GM12878 (cell line): ENCODE results near the gene BSN. TPM values are rescaled to one million over a fixed set of nuclear protein-coding genes. Genes with fewer than 3 reads are reported as not detected.

Experiments used
- ATAC-seq: fragments of 200-7000 bp; cut with Tn5 transposase; 3 replicates; pipeline ENCODE4 v1.9.1; 2020; ENCODE audit warnings: mild to moderate bottlenecking, moderate library complexity
- BruUV-seq: library from RNA; stranded (reverse); fragments of 400-500 nt; replicated peaks from 2 replicates; lab custom pipeline; 2021; lab: Mats Ljungman, UMichigan
- CTCF ChIA-PET: fragments of 300-600 bp; sonication (Branson Sonifier 250); formaldehyde crosslinking; extraction: SDS; loops from one replicate; lab custom pipeline; 2021; ENCODE audit warnings: inconsistent platforms; lab: Yijun Ruan, JAX
- POLR2A ChIA-PET: fragments of 350-600 bp; formaldehyde crosslinking; extraction: SDS; loops from one replicate; lab custom pipeline; 2021; ENCODE audit warnings: inconsistent platforms; lab: Charles Lee
- RAD21 ChIA-PET: fragments of 300-600 bp; sonication (Branson Sonifier 250); formaldehyde crosslinking; loops from one replicate; lab custom pipeline; 2023; ENCODE audit warnings: antibody characterized with exemption; ENCODE audit not compliant: unreplicated experiment; lab: Charles Lee
- SMC1A ChIA-PET: fragments of 300-600 bp; sonication (Branson Sonifier 250); formaldehyde crosslinking; loops from one replicate; lab custom pipeline; 2023; ENCODE audit not compliant: unreplicated experiment, uncharacterized antibody; lab: Charles Lee
- DNase-seq: peaks from one replicate; pipeline ENCODE4 v3.0.0-alpha.2; 2011; ENCODE audit warnings: low read depth, low spot score
- FAIRE-seq: peaks from 3 replicates; lab custom pipeline; 2011; peaks lifted over from hg19 to GRCh38; lab: Jason Lieb, UNC
- H2AFZ ChIP-seq: 2 replicates; pipeline ENCODE4 v1.6.0; 2011; ENCODE audit warnings: low read depth, low read length, control low read depth; ENCODE audit not compliant: control insufficient read depth
- H3K27ac ChIP-seq: 2 replicates; pipeline ENCODE4 v1.5.1; 2011; ENCODE audit warnings: control low read depth; ENCODE audit not compliant: control insufficient read depth, insufficient read depth
- H3K27me3 ChIP-seq, 2 experiments: replicated peaks in 1 of 2; 2 replicates each; pipeline versions ENCODE4 v1.6.0 to v1.6.1; 2011; ENCODE audit warnings: low read length in 1 of 2; ENCODE audit not compliant: control insufficient read depth in 2 of 2, insufficient read depth in 2 of 2
- H3K36me3 ChIP-seq, 2 experiments: 2 replicates each; pipeline ENCODE4 v1.5.1; 2011; ENCODE audit warnings: low read length in 1 of 2; ENCODE audit not compliant: control insufficient read depth in 2 of 2, insufficient read depth in 2 of 2
- H3K4me1 ChIP-seq: 2 replicates; pipeline ENCODE4 v1.6.1; 2011; ENCODE audit warnings: mild to moderate bottlenecking, low read length, moderate library complexity, mixed read lengths; ENCODE audit not compliant: control insufficient read depth, insufficient read depth
- H3K4me2 ChIP-seq: 2 replicates; pipeline ENCODE4 v1.6.0; 2011; ENCODE audit warnings: control low read depth; ENCODE audit not compliant: control insufficient read depth, insufficient read depth
- H3K4me3 ChIP-seq: fragments of 200-600 bp; sonication (generic); 2 replicates; pipeline ENCODE4 v1.5.1; 2016
- H3K79me2 ChIP-seq: 2 replicates; pipeline ENCODE4 v1.6.0; 2011; ENCODE audit warnings: low read length; ENCODE audit not compliant: control insufficient read depth, insufficient read depth
- H3K9ac ChIP-seq: 2 replicates; pipeline ENCODE4 v1.8.0; 2011; ENCODE audit warnings: low read length, control low read depth, mixed read lengths; ENCODE audit not compliant: control insufficient read depth, insufficient read depth
- H3K9me3 ChIP-seq: replicated peaks from 3 replicates; pipeline ENCODE4 v1.5.1; 2011; ENCODE audit warnings: mild to moderate bottlenecking, low read length; ENCODE audit not compliant: control insufficient read depth, insufficient read depth
- H4K20me1 ChIP-seq: 2 replicates; pipeline ENCODE4 v1.6.0; 2011; ENCODE audit not compliant: control insufficient read depth, insufficient read depth
- LARP7 ChIP-seq: fragments of 450-650 bp; IDR thresholded peaks from 2 replicates; pipeline ENCODE4 v1.6.1; 2017; ENCODE audit warnings: mild to moderate bottlenecking
- MEF2B ChIP-seq: fragments of 450-650 bp; IDR thresholded peaks from 2 replicates; pipeline ENCODE4 v1.6.1; 2018; ENCODE audit warnings: mild to moderate bottlenecking, moderate library complexity; ENCODE audit not compliant: partially characterized antibody, poor library complexity, severe bottlenecking
- MTA2 ChIP-seq: fragments of 450-650 bp; IDR thresholded peaks from 2 replicates; pipeline ENCODE4 v1.6.1; 2016; ENCODE audit warnings: low read depth, mild to moderate bottlenecking, moderate library complexity
- PAX5 ChIP-seq: IDR thresholded peaks from 2 replicates; pipeline ENCODE4 v1.6.1; 2011; ENCODE audit warnings: low read depth, low read length, borderline replicate concordance
- RCOR1 ChIP-seq: conservative IDR thresholded peaks from 2 replicates; pipeline ENCODE4 v1.6.1; 2012; ENCODE audit warnings: low read depth, low read length, improper control_type of control experiment
- SP1 ChIP-seq: IDR thresholded peaks from one replicate; pipeline ENCODE4 v1.6.1; 2011; ENCODE audit warnings: low read depth, low read length
- SUZ12 ChIP-seq: fragments of 200-600 bp; sonication (generic); IDR thresholded peaks from one replicate; pipeline ENCODE4 v1.6.1; 2018; ENCODE audit warnings: antibody characterized with exemption, mild to moderate bottlenecking; ENCODE audit not compliant: unreplicated experiment
- USF1 ChIP-seq: IDR thresholded peaks from 2 replicates; pipeline ENCODE4 v1.6.1; 2011; ENCODE audit warnings: borderline replicate concordance, low read depth, mild to moderate bottlenecking, moderate library complexity, mixed read lengths, low read length; ENCODE audit not compliant: insufficient read depth; ENCODE audit errors: extremely low read length
- ZZZ3 ChIP-seq: IDR thresholded peaks from 2 replicates; pipeline ENCODE4 v1.6.1; 2011; ENCODE audit warnings: low read depth; ENCODE audit not compliant: control insufficient read depth, insufficient read length
- WGBS: methylation state at CpG from one replicate; pipeline ENCODE4 v1.1.6; 2016; ENCODE audit warnings: low lambda C conversion rate; ENCODE audit not compliant: insufficient replicate concordance, insufficient coverage; ENCODE audit errors: missing lambda C conversion rate; 5-methylcytosine and 5-hydroxymethylcytosine counted together
- in situ Hi-C: fragments of 300-500 bp; cut with MboI; formaldehyde crosslinking; loops from 9 replicates; pipeline ENCODE4 v1.14.3; 2018; ENCODE audit warnings: mixed read lengths
- intact Hi-C: fragments of 100-400 bp; cut with micrococcal nuclease; formaldehyde crosslinking; loops from one replicate; pipeline ENCODE4 v1.14.2; 2022; ENCODE audit not compliant: unreplicated experiment
- polyA plus RNA-seq, 11 experiments: library from polyadenylated mRNA; depleted of rRNA in 4 of 11; unstranded in 6 of 11; stranded (reverse) in 5 of 11; fragments of >200 nt; fragmentation: Nextera tagmentation in 4 of 11; fragmentation: Illumina TruSeq in 1 of 11; extraction: Ambion mirVana in 4 of 11; extraction: Trizol in 1 of 11; gene quantifications; 1 replicate in 1 of 11; 2 replicates in 10 of 11; pipeline versions ENCODE4 v1.2.1 to v1.2.3, GENCODE V29; 2011 to 2016; ENCODE audit warnings: inconsistent platforms in 2 of 11, missing spikeins in 2 of 11, low read depth in 1 of 11
- total RNA-seq, 4 experiments: library from RNA; depleted of rRNA in 3 of 4; stranded (reverse); fragments of >200 nt in 3 of 4; fragmentation: Illumina TruSeq in 1 of 4; extraction: Trizol in 1 of 4; gene quantifications; 2 replicates each; pipeline versions ENCODE4 v1.2.1 to v1.2.3, GENCODE V29; 2013 to 2021
- TF ChIP-seq, protein P1 (sequence below), 3 experiments: IDR thresholded peaks in 2 of 3; conservative IDR thresholded peaks in 1 of 3; 2 replicates each; pipeline ENCODE4 v1.5.1; 2011; ENCODE audit warnings: low read depth in 3 of 3, low read length in 3 of 3, mild to moderate bottlenecking in 3 of 3, control low read depth in 2 of 3, moderate library complexity in 2 of 3, inconsistent platforms in 1 of 3, mixed read lengths in 1 of 3; ENCODE audit not compliant: control insufficient read depth in 2 of 3, insufficient read depth in 1 of 3; ENCODE audit errors: extremely low read depth in 1 of 3

The BSN gene
- total and polyA plus RNA-seq, 10 of the 15 experiments (the other 5 are each of a cell fraction or from before 2014, with no cell fraction given): under 0.01 to 0.19 (median 0.05) TPM; not detected in 1

DNA sequence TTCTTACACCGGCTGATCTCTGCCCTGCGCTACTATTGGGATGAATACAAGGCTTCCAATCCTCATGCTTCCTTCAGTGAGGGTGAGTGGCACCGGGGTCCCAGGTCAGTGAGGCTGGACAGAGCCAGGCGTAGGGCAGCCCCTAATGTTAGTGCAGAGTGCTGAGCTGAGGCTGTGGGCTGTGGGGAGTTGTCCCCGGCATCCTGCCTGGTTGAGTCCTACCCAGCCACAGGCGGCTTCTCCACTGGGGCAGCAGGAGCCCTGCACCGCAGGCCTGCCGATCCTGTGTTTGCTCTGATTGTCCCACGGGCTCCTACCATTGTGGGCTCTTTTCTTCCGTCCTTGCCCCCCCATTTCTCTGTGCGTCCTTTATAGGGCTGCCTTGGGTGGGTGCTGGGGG, 148.4 kb downstream of the BSN start:
- Histone ChIP-seq H3K27me3 (no peaks in the 10 kb centered on the region), H3K9ac (no peak overlapping the region), H2AFZ (no peak overlapping the region), H3K79me2 (no peaks in the 10 kb centered on the region), H3K27ac (no peak overlapping the region), H3K4me3 (no peak overlapping the region), H3K4me2 (no peak overlapping the region), H4K20me1 (no peaks in the 10 kb centered on the region), H3K4me1 (no peaks in the 10 kb centered on the region), H3K9me3 (no peaks in the 10 kb centered on the region), H3K36me3 (peaks cover 0 to 8% of the 10 kb centered on the region in 2 experiments; a peak in 3 of 4 replicates)
- in situ Hi-C loops: no loop called here
- TF ChIP-seq, protein P1, sequence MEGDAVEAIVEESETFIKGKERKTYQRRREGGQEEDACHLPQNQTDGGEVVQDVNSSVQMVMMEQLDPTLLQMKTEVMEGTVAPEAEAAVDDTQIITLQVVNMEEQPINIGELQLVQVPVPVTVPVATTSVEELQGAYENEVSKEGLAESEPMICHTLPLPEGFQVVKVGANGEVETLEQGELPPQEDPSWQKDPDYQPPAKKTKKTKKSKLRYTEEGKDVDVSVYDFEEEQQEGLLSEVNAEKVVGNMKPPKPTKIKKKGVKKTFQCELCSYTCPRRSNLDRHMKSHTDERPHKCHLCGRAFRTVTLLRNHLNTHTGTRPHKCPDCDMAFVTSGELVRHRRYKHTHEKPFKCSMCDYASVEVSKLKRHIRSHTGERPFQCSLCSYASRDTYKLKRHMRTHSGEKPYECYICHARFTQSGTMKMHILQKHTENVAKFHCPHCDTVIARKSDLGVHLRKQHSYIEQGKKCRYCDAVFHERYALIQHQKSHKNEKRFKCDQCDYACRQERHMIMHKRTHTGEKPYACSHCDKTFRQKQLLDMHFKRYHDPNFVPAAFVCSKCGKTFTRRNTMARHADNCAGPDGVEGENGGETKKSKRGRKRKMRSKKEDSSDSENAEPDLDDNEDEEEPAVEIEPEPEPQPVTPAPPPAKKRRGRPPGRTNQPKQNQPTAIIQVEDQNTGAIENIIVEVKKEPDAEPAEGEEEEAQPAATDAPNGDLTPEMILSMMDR (IDR thresholded peaks at IDR 0.05 in 2 of 3, conservative IDR thresholded peaks at IDR 0.05 in 1 of 3; ENCODE audit: control insufficient read depth in 2 of 3, extremely low read depth in 1 of 3, insufficient read depth in 1 of 3, low read depth in 3 of 3, low read length in 3 of 3): no peak
- TF ChIP-seq SUZ12: no peak
- no peak for TF ChIP-seq SP1
- TF ChIP-seq ZZZ3: no peak
- no peak for TF ChIP-seq USF1
- no peak for TF ChIP-seq MTA2
- TF ChIP-seq RCOR1: no peak
- no peak for TF ChIP-seq LARP7
- no peak for TF ChIP-seq MEF2B
- TF ChIP-seq PAX5: no peak
- ATAC-seq (no peak), FAIRE-seq (no peak), DNase-seq (no peak)
- ChIA-PET POLR2A (no interaction called here), RAD21 (no interaction called here), CTCF (interaction anchor here (0.6 to 4.6 kb wide), 4 partner anchors 10 to 379 kb away, joined by 3 to 19 read pairs (median 4); no protein-coding TSS in a partner anchor), SMC1A (no interaction called here)
- 79% methylated on average over 11 of the region's 11 CpGs for WGBS
- BruUV-seq: no TSS peak
- intact Hi-C loops: loop anchor here (1.0 kb wide), 2 partner anchors 137 to 204 kb away; no protein-coding TSS in a partner anchor
